OCI-LY1 (cell line): ENCODE measurements around the gene IGF2BP3.

Experiments
- H2AFZ ChIP-seq: fragments of 200-600 bp; sonication (generic), shearing (Covaris generic); 2 replicates; pipeline ENCODE4 v1.6.0; 2014; ENCODE audit warnings: antibody characterized with exemption, mild to moderate bottlenecking, low read length
- H3F3A ChIP-seq: fragments of 200-600 bp; sonication (generic), shearing (Covaris generic); 2 replicates; pipeline ENCODE4 v1.6.0; 2014; ENCODE audit warnings: mild to moderate bottlenecking, antibody characterized with exemption, low read length, moderate library complexity; ENCODE audit not compliant: insufficient read depth
- H3K27ac ChIP-seq: fragments of 200-600 bp; sonication (generic); 2 replicates; pipeline ENCODE4 v1.5.1; 2014; ENCODE audit warnings: low read length, mixed run types, mild to moderate bottlenecking, low read depth; ENCODE audit not compliant: poor library complexity, severe bottlenecking
- H3K27me3 ChIP-seq: fragments of 200-600 bp; sonication (generic); 2 replicates; pipeline ENCODE4 v1.6.0; 2014; ENCODE audit warnings: antibody characterized with exemption, mild to moderate bottlenecking, low read length, moderate library complexity; ENCODE audit not compliant: insufficient read depth
- H3K36me3 ChIP-seq: fragments of 200-600 bp; sonication (generic); 2 replicates; pipeline ENCODE4 v1.6.1; 2014; ENCODE audit warnings: mild to moderate bottlenecking, antibody characterized with exemption, low read length, moderate library complexity, mixed read lengths; ENCODE audit not compliant: insufficient read depth
- H3K4me1 ChIP-seq: fragments of 200-600 bp; sonication (generic); 2 replicates; pipeline ENCODE4 v1.5.1; 2014; ENCODE audit warnings: mild to moderate bottlenecking, low read length, moderate library complexity; ENCODE audit not compliant: insufficient read depth, severe bottlenecking
- H3K4me2 ChIP-seq: fragments of 200-600 bp; sonication (generic), shearing (Covaris generic); 2 replicates; pipeline ENCODE4 v1.6.1; 2014; ENCODE audit warnings: low read length
- H3K4me3 ChIP-seq: fragments of 200-600 bp; sonication (generic); 2 replicates; pipeline ENCODE4 v1.5.1; 2014; ENCODE audit warnings: low read length, low read depth, mild to moderate bottlenecking, mixed read lengths; ENCODE audit not compliant: poor library complexity, severe bottlenecking
- H3K79me2 ChIP-seq: fragments of 200-600 bp; shearing (Covaris generic); 2 replicates; pipeline ENCODE4 v1.6.1; 2016; ENCODE audit warnings: mixed run types, low read length, mixed read lengths; ENCODE audit not compliant: insufficient read depth
- H3K9ac ChIP-seq: fragments of 200-600 bp; sonication (generic), shearing (Covaris generic); 2 replicates; pipeline ENCODE4 v1.6.1; 2014; ENCODE audit warnings: mild to moderate bottlenecking, low read length, mixed read lengths
- H3K9me2 ChIP-seq: fragments of 200-600 bp; sonication (generic), shearing (Covaris generic); 2 replicates; pipeline ENCODE4 v1.6.1; 2014; ENCODE audit warnings: low read depth, mild to moderate bottlenecking, low read length, mixed read lengths
- H3K9me3 ChIP-seq: fragments of 200-600 bp; shearing (Covaris generic); 2 replicates; pipeline ENCODE4 v1.6.1; 2014; ENCODE audit warnings: low read length, mixed read lengths
- H4K20me1 ChIP-seq: fragments of 200-600 bp; sonication (generic), shearing (Covaris generic); 2 replicates; pipeline ENCODE4 v1.6.0; 2016; ENCODE audit warnings: mild to moderate bottlenecking, low read length; ENCODE audit not compliant: insufficient read depth
- EZH2 ChIP-seq: fragments of 200-600 bp; sonication (generic), shearing (Covaris generic); IDR thresholded peaks from 2 replicates; pipeline ENCODE4 v1.8.0; 2017; ENCODE audit warnings: borderline replicate concordance, mixed run types, mild to moderate bottlenecking, antibody characterized with exemption, low read length, moderate library complexity, mixed read lengths
- TF ChIP-seq, protein P1 (sequence below): fragments of 200-600 bp; sonication (generic), shearing (Covaris generic); IDR thresholded peaks from 2 replicates; pipeline ENCODE4 v1.5.1; 2017; ENCODE audit warnings: mild to moderate bottlenecking, antibody characterized with exemption, low read length, moderate library complexity, mixed read lengths

IGF2BP3 gene

DNA sequence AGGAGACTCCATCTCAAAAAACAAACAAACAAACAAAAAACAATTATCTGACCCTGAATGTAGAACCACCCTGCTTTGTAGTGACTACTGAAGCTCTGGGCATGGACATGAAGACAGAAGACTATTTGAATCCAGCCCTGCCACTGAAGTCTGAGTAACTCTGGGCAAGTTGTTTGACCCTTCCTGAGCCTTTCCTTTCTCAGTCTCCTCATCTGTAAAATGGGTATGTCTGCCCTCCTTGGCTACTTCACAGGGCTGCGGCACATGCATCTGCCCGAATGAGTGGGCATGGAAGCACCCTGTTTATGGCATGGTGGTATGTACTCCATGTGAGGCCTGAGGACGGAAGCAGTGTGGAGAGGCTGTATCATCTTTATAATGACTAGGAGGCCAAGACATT is 193.3 kb downstream of the IGF2BP3 start:
- no peaks in the 10 kb centered on the region for H3K9me2 ChIP-seq
- H3K4me1 ChIP-seq, result peaks cover 42% of the 10 kb centered on the region
- H3K4me2 ChIP-seq, result no peak overlapping the region
- peaks cover 6% of the 10 kb centered on the region; the same call in 1 of the 2 replicates for H3F3A ChIP-seq
- H2AFZ ChIP-seq, result no peak overlapping the region; the same call in 1 of the 2 replicates
- H3K27ac ChIP-seq, result peak overlapping the region; percentile 60
- H3K27me3 ChIP-seq, result no peaks in the 10 kb centered on the region
- no peak overlapping the region for H3K9ac ChIP-seq
- no peak overlapping the region for H3K4me3 ChIP-seq
- no peaks in the 10 kb centered on the region for H4K20me1 ChIP-seq
- no peaks in the 10 kb centered on the region for H3K79me2 ChIP-seq
- no peaks in the 10 kb centered on the region for H3K9me3 ChIP-seq
- TF ChIP-seq, protein P1, sequence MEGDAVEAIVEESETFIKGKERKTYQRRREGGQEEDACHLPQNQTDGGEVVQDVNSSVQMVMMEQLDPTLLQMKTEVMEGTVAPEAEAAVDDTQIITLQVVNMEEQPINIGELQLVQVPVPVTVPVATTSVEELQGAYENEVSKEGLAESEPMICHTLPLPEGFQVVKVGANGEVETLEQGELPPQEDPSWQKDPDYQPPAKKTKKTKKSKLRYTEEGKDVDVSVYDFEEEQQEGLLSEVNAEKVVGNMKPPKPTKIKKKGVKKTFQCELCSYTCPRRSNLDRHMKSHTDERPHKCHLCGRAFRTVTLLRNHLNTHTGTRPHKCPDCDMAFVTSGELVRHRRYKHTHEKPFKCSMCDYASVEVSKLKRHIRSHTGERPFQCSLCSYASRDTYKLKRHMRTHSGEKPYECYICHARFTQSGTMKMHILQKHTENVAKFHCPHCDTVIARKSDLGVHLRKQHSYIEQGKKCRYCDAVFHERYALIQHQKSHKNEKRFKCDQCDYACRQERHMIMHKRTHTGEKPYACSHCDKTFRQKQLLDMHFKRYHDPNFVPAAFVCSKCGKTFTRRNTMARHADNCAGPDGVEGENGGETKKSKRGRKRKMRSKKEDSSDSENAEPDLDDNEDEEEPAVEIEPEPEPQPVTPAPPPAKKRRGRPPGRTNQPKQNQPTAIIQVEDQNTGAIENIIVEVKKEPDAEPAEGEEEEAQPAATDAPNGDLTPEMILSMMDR, result no peak
- TF ChIP-seq EZH2, result no peak
- no peaks in the 10 kb centered on the region for H3K36me3 ChIP-seq

DNA sequence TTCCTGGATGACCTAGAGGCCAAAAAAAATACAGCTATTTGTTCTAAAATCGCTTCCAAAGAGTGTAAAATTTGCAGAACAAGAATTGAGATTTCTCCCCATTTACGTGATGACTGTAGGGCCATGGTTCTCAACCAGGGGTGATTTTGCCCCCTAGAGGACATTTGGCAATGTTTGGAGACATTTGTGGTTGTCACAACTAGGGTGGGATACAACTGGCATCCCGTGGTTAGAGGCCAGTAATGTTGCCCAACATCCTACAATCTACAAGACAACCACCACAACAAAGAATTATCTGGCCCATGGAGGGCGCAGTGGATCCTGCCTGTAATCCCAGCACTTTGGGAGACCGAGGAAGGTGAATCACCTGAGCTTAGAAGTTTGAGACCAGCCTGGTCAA is 193.9 kb downstream of the IGF2BP3 start:
- Histone ChIP-seq H4K20me1 (no peaks in the 10 kb centered on the region), H3K4me2 (no peak overlapping the region), H3K79me2 (no peaks in the 10 kb centered on the region), H2AFZ (no peak overlapping the region), H3K4me3 (no peak overlapping the region), H3K4me1 (peaks cover 42% of the 10 kb centered on the region), H3K9me2 (no peaks in the 10 kb centered on the region), H3K27ac (peak overlapping the region; percentile 60), H3K9ac (no peak overlapping the region), H3K27me3 (no peaks in the 10 kb centered on the region), H3K9me3 (no peaks in the 10 kb centered on the region), H3F3A (peaks cover 6% of the 10 kb centered on the region; the same call in 1 of the 2 replicates), H3K36me3 (no peaks in the 10 kb centered on the region)
- TF ChIP-seq EZH2, result no peak
- TF ChIP-seq, protein P1, result peak; percentile 80

DNA sequence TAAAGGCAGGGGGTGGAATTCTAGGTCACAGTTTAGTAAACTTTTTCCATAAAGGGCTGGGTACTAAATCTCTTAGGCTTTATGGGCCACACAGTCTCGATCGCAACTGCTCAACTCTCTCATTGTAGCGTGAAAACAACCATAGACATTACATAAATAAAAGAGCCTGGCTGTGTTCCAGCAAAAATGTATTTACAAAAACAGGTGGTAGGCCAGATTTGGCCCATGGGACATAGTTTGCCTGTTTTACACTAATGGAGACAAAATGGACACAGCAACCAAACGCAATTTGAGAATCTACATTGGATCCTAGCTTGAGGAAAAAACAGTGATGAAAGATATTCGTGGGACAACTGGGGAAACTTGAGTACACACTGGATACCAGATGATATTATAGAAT is 194.4 kb downstream of the IGF2BP3 start:
- Histone ChIP-seq H3K36me3 (no peaks in the 10 kb centered on the region), H3K4me3 (no peak overlapping the region), H3K4me2 (peak overlapping the region; percentile 2; the same call in 1 of the 2 replicates), H3K27ac (peak overlapping the region; percentile 60), H3K9me3 (no peaks in the 10 kb centered on the region), H3K9ac (no peak overlapping the region), H2AFZ (no peak overlapping the region), H3K79me2 (no peaks in the 10 kb centered on the region), H3K9me2 (no peaks in the 10 kb centered on the region), H3K4me1 (peaks cover 42% of the 10 kb centered on the region), H4K20me1 (no peaks in the 10 kb centered on the region), H3F3A (peaks cover 6% of the 10 kb centered on the region; the same call in 1 of the 2 replicates), H3K27me3 (no peaks in the 10 kb centered on the region)
- no peak for TF ChIP-seq EZH2

DNA sequence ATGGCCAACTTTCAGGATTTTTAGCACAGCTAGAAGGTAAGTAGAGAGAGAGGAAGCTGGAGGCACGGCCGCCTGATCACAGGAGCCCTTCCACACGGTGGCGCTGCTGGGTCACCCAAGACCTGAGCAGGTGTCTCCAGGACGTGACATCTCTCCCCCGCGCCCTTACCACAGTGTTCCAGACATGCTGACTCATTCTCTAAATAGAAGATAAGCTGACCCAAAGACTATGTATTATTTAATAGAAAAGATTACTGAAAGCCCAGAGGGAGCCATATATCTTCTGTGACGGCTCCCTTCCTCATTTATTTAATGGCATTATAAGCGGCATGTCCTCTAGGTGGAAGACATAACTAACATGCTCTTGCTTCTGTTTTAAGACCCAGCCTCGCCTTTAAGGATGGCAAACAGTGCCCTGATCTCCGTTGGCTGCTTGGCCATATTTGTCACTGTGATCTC is 197.1 kb downstream of the IGF2BP3 start:
- peaks cover 42% of the 10 kb centered on the region for H3K4me1 ChIP-seq
- no peaks in the 10 kb centered on the region for H3K9me3 ChIP-seq
- peak overlapping the region; percentile 78 for H3K4me2 ChIP-seq
- H3K79me2 ChIP-seq, result no peaks in the 10 kb centered on the region
- peak overlapping the region; percentile 79 for H3K27ac ChIP-seq
- H3K36me3 ChIP-seq, result no peaks in the 10 kb centered on the region
- H3F3A ChIP-seq, result peaks cover 6% of the 10 kb centered on the region; the same call in 1 of the 2 replicates
- no peaks in the 10 kb centered on the region for H3K9me2 ChIP-seq
- H3K9ac ChIP-seq, result peak overlapping the region; percentile 68
- TF ChIP-seq, protein P1, result peak; percentile 98
- TF ChIP-seq EZH2, result no peak
- H4K20me1 ChIP-seq, result no peaks in the 10 kb centered on the region
- H3K27me3 ChIP-seq, result no peaks in the 10 kb centered on the region
- H3K4me3 ChIP-seq, result peak overlapping the region; percentile 59
- H2AFZ ChIP-seq, result peak overlapping the region; percentile 33
